Limb (tissue), 2 donors: ENCODE data around the gene ASCL3.
"Not testable (repeated sequence)": the region's sequence is repeated elsewhere in the genome, so short reads cannot be mapped to it uniquely, and the experiment has no call there.

Source experiments
- DNase-seq, 2 donors: peaks; one replicate each; pipeline ENCODE4 v3.0.0-alpha.2; 2016; ENCODE audit errors: extremely low spot score in 2 of 2

Gene ASCL3

DNA sequence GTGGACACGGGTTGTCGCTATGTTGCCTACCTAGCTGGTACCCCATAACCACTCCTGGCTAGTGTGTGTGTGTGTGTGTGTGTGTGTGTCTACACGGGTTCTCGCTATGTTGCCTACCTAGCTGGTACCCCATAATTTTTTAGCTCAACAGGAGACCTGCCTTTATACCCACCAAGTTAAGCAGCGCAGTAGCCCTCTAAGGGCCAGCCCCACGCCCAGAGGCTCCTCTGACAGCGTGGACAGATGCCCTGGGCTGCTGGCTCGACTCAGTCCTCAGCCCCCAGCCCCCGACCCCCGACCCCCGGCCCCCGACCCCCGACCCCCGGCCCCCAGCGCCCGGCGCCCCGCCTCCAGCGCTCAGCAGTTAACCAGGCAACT lies 32.2 kb downstream of the ASCL3 start:
- no peak for DNase-seq

DNA sequence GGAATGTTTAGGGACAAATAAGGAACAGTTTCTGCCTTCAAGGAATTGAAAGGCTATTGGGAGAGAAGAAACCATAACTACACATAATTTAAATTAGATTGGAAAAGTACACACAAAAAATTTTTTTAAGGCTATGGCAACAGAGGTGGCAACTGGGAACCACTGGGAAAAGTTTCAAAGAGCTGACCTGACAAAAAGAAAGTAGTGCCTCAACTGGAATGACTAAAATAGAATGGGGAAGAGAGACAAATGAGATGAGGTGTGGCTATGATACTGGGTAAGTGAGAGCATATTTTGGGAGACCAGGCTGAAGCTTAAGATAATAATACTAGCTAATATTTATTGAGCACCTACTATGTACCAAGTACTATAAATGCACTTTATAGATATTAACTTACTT lies 34.7 kb downstream of the ASCL3 start:
- DNase-seq: no peak

GRCh38 chr11:8907116-8907515 lies 35.7 kb downstream of the ASCL3 start:
- no peak for DNase-seq

DNA sequence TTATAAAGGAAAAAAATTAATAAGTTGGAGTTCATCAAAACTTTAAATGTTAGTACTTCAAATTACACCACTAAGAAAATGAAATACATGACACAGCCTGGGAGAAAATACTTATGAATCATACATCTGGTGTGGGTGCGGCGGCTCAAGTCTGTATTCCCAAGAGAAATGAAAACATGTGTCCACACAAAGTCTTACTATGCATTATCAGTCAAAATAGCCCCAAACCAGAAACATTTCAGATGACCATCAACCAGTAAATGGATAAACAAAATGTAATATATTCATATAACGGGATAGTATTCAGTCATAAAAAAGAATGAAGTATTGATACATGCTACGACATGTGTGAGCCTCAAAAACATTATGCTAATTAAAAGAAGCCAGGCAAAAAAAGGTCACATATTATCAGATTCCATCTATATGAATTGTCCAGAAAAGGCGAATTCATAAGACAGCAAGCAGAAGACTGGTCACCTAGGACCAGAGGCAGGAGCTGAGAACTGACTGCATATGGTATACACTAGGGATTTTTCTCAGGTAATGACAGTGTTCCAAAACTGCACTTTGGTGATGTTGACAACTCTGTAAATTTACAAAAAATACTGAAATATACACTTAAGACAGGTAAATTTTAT lies 37.2 kb downstream of the ASCL3 start:
- no peak for DNase-seq

GRCh38 chr11:8899119-8899753 lies 43.6 kb downstream of the ASCL3 start:
- no peak for DNase-seq

- DNase-seq: not testable (repeated sequence)
Measured at GRCh38 chr11:8891185-8891584, 51.6 kb downstream of the ASCL3 start.
